ENCODE data around the gene IRAK1. TPM values are rescaled to one million over a fixed set of nuclear protein-coding genes. Genes with fewer than 3 reads are reported as not detected.
A peak's percentile ranks its signal among the peaks of the same experiment; 100 is the strongest.

Gene IRAK1
- polyA plus RNA-seq, 1 donor (not counting 4 experiments of a cell fraction or from before 2014, with no cell fraction given), result 41.5 TPM

DNA sequence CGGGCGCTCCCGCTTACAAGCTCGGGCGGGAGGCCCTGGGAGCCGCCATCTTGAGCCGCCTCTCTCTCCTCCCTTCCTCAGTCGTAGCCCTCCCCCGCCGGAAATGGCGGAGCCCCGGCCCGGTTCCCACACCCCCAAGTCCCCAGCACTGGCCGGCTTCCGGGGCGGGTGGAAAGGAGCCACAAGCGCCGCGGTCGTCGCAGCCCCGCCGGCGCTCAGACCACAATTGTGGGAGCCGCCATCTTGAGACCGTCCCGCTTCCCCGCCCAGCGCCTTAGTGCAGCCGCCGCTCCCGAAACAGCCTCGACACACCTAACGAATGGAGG lies 48.6 kb downstream of the IRAK1 start:
- DNase-seq (ENCODE audit: low read depth, low spot score) (no peak), FAIRE-seq (no peak)
- H2AFZ ChIP-seq (ENCODE audit: control insufficient read depth, low read length), result peak overlapping the region; percentile 88
- dilution Hi-C loops (cut with MboI; ENCODE audit: extremely low pct_ligation_motif_present, low sequenced_read_pairs), result no loop called here
- H3K9me1 ChIP-seq (ENCODE audit: control insufficient read depth, extremely low read depth, insufficient read depth, low read length), result no peaks in the 10 kb centered on the region
- peaks cover 58% of the 10 kb centered on the region for H3K79me2 ChIP-seq (ENCODE audit: control insufficient read depth, insufficient read depth, low read length)
- TF ChIP-seq, protein P1, sequence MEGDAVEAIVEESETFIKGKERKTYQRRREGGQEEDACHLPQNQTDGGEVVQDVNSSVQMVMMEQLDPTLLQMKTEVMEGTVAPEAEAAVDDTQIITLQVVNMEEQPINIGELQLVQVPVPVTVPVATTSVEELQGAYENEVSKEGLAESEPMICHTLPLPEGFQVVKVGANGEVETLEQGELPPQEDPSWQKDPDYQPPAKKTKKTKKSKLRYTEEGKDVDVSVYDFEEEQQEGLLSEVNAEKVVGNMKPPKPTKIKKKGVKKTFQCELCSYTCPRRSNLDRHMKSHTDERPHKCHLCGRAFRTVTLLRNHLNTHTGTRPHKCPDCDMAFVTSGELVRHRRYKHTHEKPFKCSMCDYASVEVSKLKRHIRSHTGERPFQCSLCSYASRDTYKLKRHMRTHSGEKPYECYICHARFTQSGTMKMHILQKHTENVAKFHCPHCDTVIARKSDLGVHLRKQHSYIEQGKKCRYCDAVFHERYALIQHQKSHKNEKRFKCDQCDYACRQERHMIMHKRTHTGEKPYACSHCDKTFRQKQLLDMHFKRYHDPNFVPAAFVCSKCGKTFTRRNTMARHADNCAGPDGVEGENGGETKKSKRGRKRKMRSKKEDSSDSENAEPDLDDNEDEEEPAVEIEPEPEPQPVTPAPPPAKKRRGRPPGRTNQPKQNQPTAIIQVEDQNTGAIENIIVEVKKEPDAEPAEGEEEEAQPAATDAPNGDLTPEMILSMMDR (optimal IDR thresholded peaks at IDR 0.05 in 1 of 3, IDR thresholded peaks at IDR 0.05 in 1 of 3, conservative IDR thresholded peaks at IDR 0.05 in 1 of 3; ENCODE audit: extremely low read depth in 1 of 3, insufficient read depth in 2 of 3, low read length in 3 of 3), result no peak
- TF ChIP-seq EZH2 (IDR thresholded peaks at IDR 0.05; ENCODE audit: low read length), result no peak
- H3K9ac ChIP-seq (ENCODE audit: control insufficient read depth, extremely low read depth, insufficient read depth, low read length), result peak overlapping the region; percentile 99
- peak overlapping the region; percentile 99 for H3K27ac ChIP-seq (ENCODE audit: control insufficient read depth, insufficient read depth, low read length)
- peak overlapping the region; percentile 84 to 91 (median 86) for H3K4me3 ChIP-seq (ENCODE audit: control insufficient read depth in 2 of 3, extremely low read depth in 1 of 3, insufficient read depth in 2 of 3, low read depth in 1 of 3, low read length in 3 of 3)
- peaks cover 0 to 12% of the 10 kb centered on the region in 2 experiments for H3K36me3 ChIP-seq (ENCODE audit: control insufficient read depth in 2 of 2, extremely low read depth in 1 of 2, insufficient read depth in 2 of 2, low read length in 2 of 2)
- H3K27me3 ChIP-seq (ENCODE audit: control insufficient read depth, extremely low read depth, insufficient read depth, low read length), result no peaks in the 10 kb centered on the region
- H4K20me1 ChIP-seq (ENCODE audit: control insufficient read depth, extremely low read depth, insufficient read depth, low read length), result peaks cover 15% of the 10 kb centered on the region
- H3K4me2 ChIP-seq (ENCODE audit: control insufficient read depth, extremely low read depth, insufficient read depth, low read depth, low read length), result peak overlapping the region; percentile 54
- no peaks in the 10 kb centered on the region for H3K9me3 ChIP-seq (ENCODE audit: control insufficient read depth, low read depth, low read length)
- H3K4me1 ChIP-seq (ENCODE audit: control insufficient read depth, extremely low read depth, insufficient read depth, low read length), result peaks cover 20% of the 10 kb centered on the region

DNA sequence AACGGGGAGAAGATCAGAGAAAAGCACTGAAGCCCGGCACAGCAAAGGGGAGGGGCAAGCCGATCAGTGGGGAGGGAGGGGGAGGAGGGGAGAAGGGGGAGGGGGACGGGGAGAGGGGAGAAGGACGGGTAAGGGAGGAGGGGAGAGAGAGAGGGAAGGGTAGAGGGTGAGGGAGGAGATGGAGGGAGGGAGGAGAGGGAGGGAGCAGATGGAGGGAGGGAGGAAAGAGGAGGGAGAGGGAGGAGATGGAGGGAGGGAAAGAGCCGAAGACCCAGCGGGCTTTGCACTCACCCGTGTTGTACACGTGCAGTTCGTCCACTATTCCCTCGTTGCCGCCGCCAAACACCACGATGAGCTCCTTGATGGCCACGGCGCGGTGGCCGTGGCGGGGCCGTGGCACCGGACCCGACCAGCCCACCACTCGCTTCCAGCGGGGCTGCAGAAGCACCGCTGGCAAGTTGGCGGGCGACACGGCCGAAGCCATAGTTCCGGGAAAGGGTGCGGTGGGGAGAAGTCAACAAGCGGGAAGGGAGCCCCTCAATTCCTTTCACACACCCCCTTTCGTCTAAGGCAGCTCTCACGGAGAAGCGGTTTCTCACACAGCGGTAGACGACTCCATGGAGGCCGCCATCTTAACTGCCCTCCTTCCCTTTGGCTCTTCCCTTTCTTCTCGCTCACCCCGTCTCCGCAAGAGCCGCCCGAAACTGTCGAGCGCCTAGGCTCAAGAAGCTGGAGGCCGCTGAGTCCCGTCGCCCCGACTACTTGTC lies 49.2 kb downstream of the IRAK1 start:
- peak overlapping the region; percentile 99 for H3K27ac ChIP-seq (ENCODE audit: control insufficient read depth, insufficient read depth, low read length)
- peaks cover 0 to 12% of the 10 kb centered on the region in 2 experiments for H3K36me3 ChIP-seq (ENCODE audit: control insufficient read depth in 2 of 2, extremely low read depth in 1 of 2, insufficient read depth in 2 of 2, low read length in 2 of 2)
- FAIRE-seq, result no peak
- no peaks in the 10 kb centered on the region for H3K27me3 ChIP-seq (ENCODE audit: control insufficient read depth, extremely low read depth, insufficient read depth, low read length)
- DNase-seq (ENCODE audit: low read depth, low spot score), result no peak
- TF ChIP-seq EZH2 (IDR thresholded peaks at IDR 0.05; ENCODE audit: low read length), result no peak
- TF ChIP-seq, protein P1 (optimal IDR thresholded peaks at IDR 0.05 in 1 of 3, IDR thresholded peaks at IDR 0.05 in 1 of 3, conservative IDR thresholded peaks at IDR 0.05 in 1 of 3; ENCODE audit: extremely low read depth in 1 of 3, insufficient read depth in 2 of 3, low read length in 3 of 3), result no peak
- H3K9me3 ChIP-seq (ENCODE audit: control insufficient read depth, low read depth, low read length), result no peaks in the 10 kb centered on the region
- H3K9me1 ChIP-seq (ENCODE audit: control insufficient read depth, extremely low read depth, insufficient read depth, low read length), result no peaks in the 10 kb centered on the region
- H3K79me2 ChIP-seq (ENCODE audit: control insufficient read depth, insufficient read depth, low read length), result peaks cover 64% of the 10 kb centered on the region
- H3K4me2 ChIP-seq (ENCODE audit: control insufficient read depth, extremely low read depth, insufficient read depth, low read depth, low read length), result peak overlapping the region; percentile 37
- H3K4me3 ChIP-seq (ENCODE audit: control insufficient read depth in 2 of 3, extremely low read depth in 1 of 3, insufficient read depth in 2 of 3, low read depth in 1 of 3, low read length in 3 of 3), result peak overlapping the region; percentile 84 to 91 (median 86)
- H2AFZ ChIP-seq (ENCODE audit: control insufficient read depth, low read length), result peak overlapping the region; percentile 71
- dilution Hi-C loops (cut with MboI; ENCODE audit: extremely low pct_ligation_motif_present, low sequenced_read_pairs), result no loop called here
- H4K20me1 ChIP-seq (ENCODE audit: control insufficient read depth, extremely low read depth, insufficient read depth, low read length), result peaks cover 20% of the 10 kb centered on the region
- peak overlapping the region; percentile 99 for H3K9ac ChIP-seq (ENCODE audit: control insufficient read depth, extremely low read depth, insufficient read depth, low read length)
- H3K4me1 ChIP-seq (ENCODE audit: control insufficient read depth, extremely low read depth, insufficient read depth, low read length), result peaks cover 20% of the 10 kb centered on the region

All from keratinocyte (primary cell).